Stimulated activated CD4-positive, alpha-beta T cell treated with anti-CD3 and anti-CD28 coated beads, TNF-alpha, amount 100 ng/mL, for 1 hour (primary cell): Measurements from ENCODE around the gene EEF2KMT.
"Not testable (repeated sequence)": the region's sequence is repeated elsewhere in the genome, so short reads cannot be mapped to it uniquely, and the experiment has no call there.

ENCODE experiments used
- DNase-seq, 3 donors: peaks; one replicate each; pipeline ENCODE4 v3.0.0-alpha.2; 2020; ENCODE audit warnings: low read depth in 3 of 3, low spot score in 1 of 3

EEF2KMT gene

GRCh38 chr16:5071341-5071680 lies 26.3 kb downstream of the EEF2KMT start:
- DNase-seq: no peak

GRCh38 chr16:5070431-5071186 lies 27.0 kb downstream of the EEF2KMT start:
- no peak for DNase-seq

DNA sequence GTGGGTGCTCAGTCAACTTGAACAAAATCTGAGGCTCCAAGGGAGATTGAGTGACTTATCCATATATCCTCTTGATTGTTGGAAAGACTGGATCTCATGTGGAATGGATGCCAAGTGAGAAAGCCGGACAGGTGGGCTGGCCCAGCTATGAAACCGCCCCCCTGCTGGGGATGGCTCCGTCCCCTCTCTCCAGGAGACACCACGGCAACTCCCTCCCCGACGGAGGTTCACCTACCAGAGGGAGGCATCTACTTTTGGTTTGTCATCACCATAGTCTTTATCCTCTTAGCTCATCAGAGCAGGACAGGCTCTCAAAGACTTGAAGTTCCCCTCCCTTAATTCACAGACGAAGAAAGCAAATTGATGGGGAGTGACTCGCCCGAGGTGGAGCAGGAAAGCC lies 27.7 kb downstream of the EEF2KMT start:
- no peak for DNase-seq

GRCh38 chr16:5069048-5069447 lies 28.5 kb downstream of the EEF2KMT start:
- no peak for DNase-seq

DNA sequence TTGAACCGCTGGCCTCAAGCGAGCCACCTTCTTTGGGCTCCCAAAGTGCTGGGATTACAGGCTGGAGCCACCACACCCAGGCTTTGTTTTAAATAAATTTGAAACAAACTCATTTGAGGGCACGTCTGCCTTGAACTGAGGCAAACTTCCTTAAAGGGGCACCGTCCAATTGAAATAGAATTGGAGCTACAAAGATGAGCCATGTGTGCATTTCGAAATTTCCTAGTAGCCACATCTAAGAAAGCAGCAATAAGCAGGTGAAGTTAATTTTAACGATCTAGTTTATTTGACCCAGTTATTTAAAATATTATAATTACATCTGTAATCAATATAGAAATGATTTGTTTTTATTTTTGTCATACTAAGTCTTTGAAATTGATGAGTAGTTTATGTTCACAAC lies 31.1 kb downstream of the EEF2KMT start:
- no peak for DNase-seq

- DNase-seq: no peak
Observed at GRCh38 chr16:5065813-5066212, 31.8 kb downstream of the EEF2KMT start, which contains the start of gene C16orf89. Gene C16orf89, minus strand, starts transcription at chr16:5065956. Its CDS starts 48 bp downstream, at chr16:5065908.

- DNase-seq: no peak
Observed at GRCh38 chr16:5065326-5065725, 32.3 kb downstream of the EEF2KMT start.

GRCh38 chr16:5064915-5065314 lies 32.7 kb downstream of the EEF2KMT start:
- no peak for DNase-seq

DNA sequence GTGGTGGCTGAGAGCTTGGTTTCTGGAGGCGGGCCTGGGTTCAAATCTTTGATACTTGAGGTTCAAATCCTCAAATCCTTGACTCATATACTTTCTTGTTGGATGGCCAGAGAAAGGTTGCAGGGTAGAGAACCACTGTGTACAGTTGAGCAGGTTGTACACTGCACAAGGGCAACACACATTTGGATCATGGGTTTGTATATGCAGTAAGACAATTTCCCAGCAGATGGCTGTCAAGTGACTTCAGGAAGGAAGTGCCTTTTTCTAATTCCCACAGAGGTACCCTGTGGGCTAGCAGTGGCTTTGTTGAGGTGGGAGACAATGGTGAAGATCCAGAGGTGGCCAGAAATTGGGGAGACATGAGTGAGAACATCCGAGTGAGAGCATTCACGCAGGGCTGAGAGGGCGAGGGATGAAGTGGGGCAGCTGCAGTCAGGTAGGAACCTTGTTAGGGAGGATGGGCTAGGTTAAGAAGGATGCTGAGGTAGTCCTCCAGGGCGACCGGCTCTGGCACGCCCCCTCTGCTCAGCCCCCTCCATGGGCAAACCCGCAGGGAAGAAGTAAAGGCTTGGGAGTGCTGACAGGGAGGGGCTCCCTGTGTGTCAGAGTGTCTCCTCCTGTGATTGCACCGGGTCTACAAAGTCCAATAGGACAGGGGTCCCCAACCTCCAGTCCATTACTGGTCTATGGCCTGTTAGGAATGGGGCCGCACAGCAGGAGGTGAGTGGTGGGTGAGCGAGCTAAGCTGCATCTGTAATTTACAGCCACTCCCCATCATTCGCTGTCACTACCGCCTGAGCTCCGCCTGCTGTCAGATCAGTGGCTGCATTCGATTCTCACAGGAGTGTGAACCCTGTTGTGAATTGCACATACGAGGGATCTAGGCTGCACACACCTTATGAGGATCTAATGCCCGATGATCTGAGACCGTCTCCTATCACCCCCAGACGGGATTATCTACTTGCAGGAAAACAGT lies 34.5 kb downstream of the EEF2KMT start:
- no peak for DNase-seq

- no peak for DNase-seq
Observed at GRCh38 chr16:5062051-5062450, 35.5 kb downstream of the EEF2KMT start.

- DNase-seq: no peak
Observed at GRCh38 chr16:5060073-5060641, 37.4 kb downstream of the EEF2KMT start.

DNA sequence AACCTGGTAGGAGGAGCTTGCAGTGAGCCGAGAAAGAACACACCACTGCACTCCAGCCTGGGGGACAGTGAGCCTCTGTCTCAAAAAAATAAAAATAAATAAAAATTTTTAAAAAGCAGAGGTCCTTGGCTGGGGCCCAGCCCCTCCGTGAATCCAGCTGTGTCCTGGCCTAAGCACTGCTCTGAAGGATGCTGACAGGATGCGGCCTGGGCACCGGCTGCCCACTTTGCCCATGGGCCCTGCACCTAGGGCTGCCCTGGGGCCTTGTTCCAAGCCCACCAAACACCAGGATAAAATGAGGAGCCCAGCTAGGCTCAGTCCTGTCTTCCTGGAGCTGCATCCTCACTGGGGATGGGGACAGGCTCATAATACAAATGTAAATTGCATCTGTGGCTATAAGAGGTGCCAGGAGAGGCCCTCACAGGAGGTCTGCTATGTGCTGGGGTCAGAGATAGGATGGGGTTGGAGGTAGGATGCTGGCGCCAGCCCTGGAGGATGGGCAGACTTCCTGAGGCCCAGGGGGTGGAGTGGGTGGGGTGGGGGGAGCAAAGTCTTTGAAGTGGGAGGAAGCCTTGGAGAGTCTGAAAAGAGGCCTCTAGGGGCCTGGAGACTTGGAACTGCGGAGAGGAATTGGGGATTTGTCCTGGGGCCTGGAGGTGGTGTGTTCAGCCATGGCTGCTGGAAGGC lies 38.1 kb downstream of the EEF2KMT start:
- DNase-seq: no peak

GRCh38 chr16:5058476-5058875 lies 39.1 kb downstream of the EEF2KMT start:
- DNase-seq: no peak

GRCh38 chr16:5056352-5056751 lies 41.2 kb downstream of the EEF2KMT start:
- DNase-seq: no peak

DNA sequence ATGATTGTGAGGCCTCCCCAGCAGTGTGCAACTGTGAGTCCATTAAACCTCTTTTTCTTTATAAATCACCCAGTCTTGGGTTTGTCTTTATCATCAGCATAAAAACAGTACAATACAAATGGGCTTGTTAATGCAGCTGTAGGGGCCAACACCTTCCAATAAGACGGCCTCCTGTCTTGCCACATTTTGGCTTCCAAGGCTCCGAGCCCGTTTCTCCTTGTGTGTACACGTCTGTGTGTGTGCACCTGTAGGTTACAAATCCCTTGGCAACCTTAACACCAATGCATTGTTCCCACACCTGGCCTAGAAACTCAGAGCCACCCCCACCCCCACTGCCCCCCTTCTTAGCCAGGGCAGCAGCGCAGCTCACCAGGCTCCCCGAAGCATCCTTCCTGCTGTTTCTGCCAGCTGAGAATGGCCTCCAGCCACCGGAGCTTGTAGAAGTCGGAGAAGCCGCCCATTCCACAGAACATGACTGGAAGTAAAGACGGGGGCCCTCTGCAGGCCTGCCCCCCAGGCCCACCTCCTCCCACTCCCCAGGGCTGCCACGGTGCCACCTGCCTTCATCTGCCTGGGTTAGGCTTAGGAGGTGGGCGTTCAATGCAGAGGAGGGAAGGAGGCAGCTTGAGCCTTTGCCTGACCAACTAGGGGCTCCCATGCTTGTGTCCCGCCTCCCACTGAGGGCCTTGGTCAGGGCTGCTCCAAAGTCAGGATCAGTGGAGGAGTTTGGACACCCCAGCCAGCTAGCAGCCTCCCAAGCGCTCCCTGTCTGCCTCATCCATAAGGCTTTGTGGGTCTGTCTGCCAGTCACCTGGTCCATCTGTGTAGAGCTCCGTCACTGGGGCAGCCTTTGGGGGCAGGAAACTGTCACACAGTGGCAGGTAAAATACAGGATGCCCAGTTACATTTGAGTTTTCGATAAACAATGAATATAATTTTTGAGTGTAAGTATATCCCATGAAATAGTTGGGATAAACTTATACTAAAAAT lies 42.4 kb downstream of the EEF2KMT start:
- DNase-seq: no peak

- DNase-seq: no peak
Observed at GRCh38 chr16:5046914-5047313, 50.7 kb downstream of the EEF2KMT start.

DNA sequence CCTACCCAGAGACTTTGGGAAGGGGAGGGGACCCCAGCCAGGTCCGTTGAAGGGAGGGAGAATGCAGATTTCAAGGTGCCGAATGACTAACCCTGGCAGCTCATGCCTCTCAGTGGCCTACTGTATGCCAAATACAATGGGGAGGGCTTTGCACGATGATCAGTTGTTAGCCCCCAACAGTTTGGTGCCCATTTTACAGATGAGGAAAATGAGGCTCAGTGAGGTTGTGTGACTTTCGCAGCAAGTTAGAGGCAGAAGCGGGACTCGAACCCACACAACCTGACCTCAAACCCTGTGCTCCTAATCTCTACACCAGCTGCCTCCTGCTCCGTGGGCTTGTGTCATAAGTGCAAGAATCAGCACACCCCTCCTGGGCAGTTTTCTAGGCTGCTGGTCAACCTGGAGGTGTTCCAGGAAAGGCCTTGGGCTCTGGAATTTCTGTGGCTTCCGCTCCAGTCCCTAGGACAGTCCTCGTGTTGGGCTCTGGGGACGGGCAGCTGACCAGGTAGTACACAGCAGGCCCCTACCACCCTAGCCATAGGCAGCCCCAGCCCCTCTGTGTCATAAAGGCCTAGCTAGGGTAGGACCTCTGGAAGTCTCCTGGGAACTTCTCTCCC lies 52.0 kb downstream of the EEF2KMT start:
- DNase-seq: no peak

GRCh38 chr16:5044581-5044980 lies 53.0 kb downstream of the EEF2KMT start:
- DNase-seq: not testable (repeated sequence)

DNA sequence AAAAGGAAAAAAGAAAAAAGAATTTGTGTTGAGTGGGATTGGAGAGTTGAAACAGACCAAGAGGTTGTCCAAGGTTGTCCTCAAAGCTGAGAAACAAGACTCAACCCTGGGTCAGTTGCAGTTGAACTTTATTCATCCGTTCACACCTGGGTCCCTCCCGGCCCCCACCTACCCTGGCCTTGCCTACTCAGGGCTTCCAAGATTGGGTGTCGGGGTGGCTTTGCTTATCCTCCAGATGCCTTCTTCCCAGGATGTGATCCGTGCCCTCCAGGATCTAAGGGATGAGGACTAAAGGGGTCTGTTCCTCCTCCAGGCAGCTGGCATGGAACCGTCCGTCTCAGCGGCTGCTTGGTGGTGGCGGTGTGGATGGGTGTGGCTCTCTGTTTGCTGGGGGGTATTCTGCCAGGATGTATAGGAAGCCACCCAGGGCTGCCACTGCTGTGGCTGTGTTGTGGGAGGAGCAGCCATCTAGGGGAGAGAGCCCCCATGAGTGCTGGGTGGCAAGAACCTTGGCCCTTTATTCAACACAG lies 53.5 kb downstream of the EEF2KMT start:
- DNase-seq: no peak
